ENCODE measurements around the gene RFC4.

GRCh38 chr3:186759231-186759930 is 46.9 kb downstream of the RFC4 start:
- TF ChIP-seq YY1 (IDR thresholded peaks at IDR 0.05; ENCODE audit: low read depth, low read length), result no peak
- TF ChIP-seq POLR2A (IDR thresholded peaks at IDR 0.05; ENCODE audit: control extremely low read depth in 1 of 2, low read depth in 2 of 2, low read length in 2 of 2), result no peak
- TF ChIP-seq, protein P1, sequence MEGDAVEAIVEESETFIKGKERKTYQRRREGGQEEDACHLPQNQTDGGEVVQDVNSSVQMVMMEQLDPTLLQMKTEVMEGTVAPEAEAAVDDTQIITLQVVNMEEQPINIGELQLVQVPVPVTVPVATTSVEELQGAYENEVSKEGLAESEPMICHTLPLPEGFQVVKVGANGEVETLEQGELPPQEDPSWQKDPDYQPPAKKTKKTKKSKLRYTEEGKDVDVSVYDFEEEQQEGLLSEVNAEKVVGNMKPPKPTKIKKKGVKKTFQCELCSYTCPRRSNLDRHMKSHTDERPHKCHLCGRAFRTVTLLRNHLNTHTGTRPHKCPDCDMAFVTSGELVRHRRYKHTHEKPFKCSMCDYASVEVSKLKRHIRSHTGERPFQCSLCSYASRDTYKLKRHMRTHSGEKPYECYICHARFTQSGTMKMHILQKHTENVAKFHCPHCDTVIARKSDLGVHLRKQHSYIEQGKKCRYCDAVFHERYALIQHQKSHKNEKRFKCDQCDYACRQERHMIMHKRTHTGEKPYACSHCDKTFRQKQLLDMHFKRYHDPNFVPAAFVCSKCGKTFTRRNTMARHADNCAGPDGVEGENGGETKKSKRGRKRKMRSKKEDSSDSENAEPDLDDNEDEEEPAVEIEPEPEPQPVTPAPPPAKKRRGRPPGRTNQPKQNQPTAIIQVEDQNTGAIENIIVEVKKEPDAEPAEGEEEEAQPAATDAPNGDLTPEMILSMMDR (IDR thresholded peaks at IDR 0.05; ENCODE audit: control extremely low read depth in 1 of 3, insufficient read depth in 1 of 3, low read depth in 1 of 3, low read length in 3 of 3), result no peak
- no peak for TF ChIP-seq MAX (IDR thresholded peaks at IDR 0.05)
- TF ChIP-seq POLR2AphosphoS5 (IDR thresholded peaks at IDR 0.05; ENCODE audit: low read depth, low read length), result no peak

Measured in H1 (cell line).